Measurements from ENCODE around the gene SLC9A6. TPM values are rescaled to one million over a fixed set of nuclear protein-coding genes. Genes with fewer than 3 reads are reported as not detected.

Gene SLC9A6
- polyA plus RNA-seq, 4 donors = 7.0 to 11.0 (median 9.1) TPM

DNA sequence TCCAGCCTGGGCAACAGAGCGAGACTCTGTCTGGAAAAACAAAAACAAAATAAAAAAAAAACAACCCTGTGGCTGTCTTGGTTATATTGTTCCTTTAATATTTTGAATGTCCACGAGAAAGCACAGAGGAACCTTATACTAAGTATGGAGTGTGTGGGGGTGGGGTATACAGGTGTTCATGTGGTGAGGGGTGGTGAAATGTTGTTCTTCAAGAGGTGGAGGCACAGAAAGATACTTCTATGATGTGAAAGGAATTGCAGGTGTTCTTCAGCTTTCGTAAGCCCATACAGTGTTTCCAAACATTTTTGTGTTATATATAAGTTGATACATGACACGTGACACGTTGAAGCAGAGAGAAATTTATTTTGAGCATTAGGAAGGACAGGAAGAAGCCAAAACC lies 46.4 kb downstream of the SLC9A6 start:
- Histone ChIP-seq H3K9me3 (ENCODE audit: control insufficient read depth in 2 of 2, insufficient read depth in 1 of 2, low read depth in 1 of 2, low read length in 1 of 2) (no peaks in the 10 kb centered on the region), H3K4me1 (ENCODE audit: control insufficient read depth in 3 of 3, insufficient read depth in 2 of 3, low read depth in 1 of 3, low read length in 2 of 3) (no peaks in the 10 kb centered on the region), H3K27me3 (ENCODE audit: control insufficient read depth in 3 of 3, insufficient read depth in 3 of 3, low read length in 3 of 3) (no peaks in the 10 kb centered on the region), H3K4me3 (ENCODE audit: low read depth in 1 of 3, low read length in 3 of 3) (no peak overlapping the region), H3K36me3 (ENCODE audit: control insufficient read depth in 3 of 3, insufficient read depth in 2 of 3, low read depth in 1 of 3, low read length in 3 of 3) (peaks cover 0 to 6% (median 0%) of the 10 kb centered on the region in 3 donors), H3K27ac (ENCODE audit: low read depth in 1 of 3, low read length in 2 of 3) (peak overlapping the region in 1 of 3 donors; percentile 85)
- WGBS, 3 donors = 79 to 95% (median 82%) methylated on average over 5 of the region's 5 CpGs
- no peak for DNase-seq
- no peak for FAIRE-seq

DNA sequence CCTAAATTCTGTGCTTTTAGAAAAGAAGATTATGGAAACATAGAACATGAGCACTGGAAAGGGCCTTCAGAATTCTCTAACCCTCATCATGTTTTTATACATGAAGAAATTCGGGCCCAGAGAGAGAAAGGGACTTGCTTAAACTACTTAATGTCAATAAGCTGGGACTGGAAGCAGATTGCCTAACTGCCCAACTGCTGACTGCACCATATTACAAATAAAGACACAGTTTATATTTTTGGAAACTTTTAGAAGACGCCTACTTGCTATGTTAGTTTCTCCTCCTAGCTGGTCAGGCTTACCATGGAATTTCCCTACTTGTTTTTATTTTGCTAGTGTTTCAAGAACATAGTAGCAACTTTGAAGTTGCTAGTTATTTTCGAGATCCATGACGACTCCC lies 47.1 kb downstream of the SLC9A6 start:
- FAIRE-seq (no peak), DNase-seq (no peak)
- Histone ChIP-seq H3K27ac (ENCODE audit: low read depth in 1 of 3, low read length in 2 of 3) (peak overlapping the region in 1 of 3 donors; percentile 72), H3K9me3 (ENCODE audit: control insufficient read depth in 2 of 2, insufficient read depth in 1 of 2, low read depth in 1 of 2, low read length in 1 of 2) (no peaks in the 10 kb centered on the region), H3K4me3 (ENCODE audit: low read depth in 1 of 3, low read length in 3 of 3) (no peak overlapping the region), H3K36me3 (ENCODE audit: control insufficient read depth in 3 of 3, insufficient read depth in 2 of 3, low read depth in 1 of 3, low read length in 3 of 3) (peaks cover 0 to 6% (median 0%) of the 10 kb centered on the region in 3 donors), H3K27me3 (ENCODE audit: control insufficient read depth in 3 of 3, insufficient read depth in 3 of 3, low read length in 3 of 3) (no peaks in the 10 kb centered on the region), H3K4me1 (ENCODE audit: control insufficient read depth in 3 of 3, insufficient read depth in 2 of 3, low read depth in 1 of 3, low read length in 2 of 3) (no peaks in the 10 kb centered on the region)
- 70 to 85% (median 72%) methylated on average over 4 of the region's 4 CpGs for WGBS, 3 donors

DNA sequence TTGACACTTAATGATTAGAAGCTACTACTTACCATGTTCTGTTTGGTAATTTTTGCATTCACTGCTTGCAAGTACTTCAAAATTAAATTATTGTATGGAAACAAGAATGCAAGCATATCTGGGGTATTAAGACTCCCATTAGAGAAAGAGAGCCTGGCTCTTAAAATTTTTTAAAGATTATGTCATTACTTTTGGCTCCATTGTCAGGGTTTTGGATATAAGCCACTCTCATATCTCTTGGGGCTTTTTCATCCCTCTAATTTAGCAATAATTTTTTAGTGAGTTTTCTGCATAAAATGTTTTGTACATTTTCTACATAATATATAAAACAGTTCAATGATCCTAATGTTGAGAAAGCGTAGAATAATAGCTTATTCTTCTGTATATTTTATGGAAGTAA lies 49.4 kb downstream of the SLC9A6 start:
- H3K4me1 ChIP-seq (ENCODE audit: control insufficient read depth in 3 of 3, insufficient read depth in 2 of 3, low read depth in 1 of 3, low read length in 2 of 3) = no peaks in the 10 kb centered on the region
- H3K27me3 ChIP-seq (ENCODE audit: control insufficient read depth in 3 of 3, insufficient read depth in 3 of 3, low read length in 3 of 3) = no peaks in the 10 kb centered on the region
- no peaks in the 10 kb centered on the region for H3K9me3 ChIP-seq (ENCODE audit: control insufficient read depth in 2 of 2, insufficient read depth in 1 of 2, low read depth in 1 of 2, low read length in 1 of 2)
- WGBS, 3 donors = 60 to 100% (median 85%) methylated on average over 1 of the region's 1 CpG
- DNase-seq = no peak
- no peak overlapping the region for H3K4me3 ChIP-seq (ENCODE audit: low read depth in 1 of 3, low read length in 3 of 3)
- peaks cover 0 to 6% (median 0%) of the 10 kb centered on the region in 3 donors for H3K36me3 ChIP-seq (ENCODE audit: control insufficient read depth in 3 of 3, insufficient read depth in 2 of 3, low read depth in 1 of 3, low read length in 3 of 3)
- FAIRE-seq = no peak
- no peak overlapping the region for H3K27ac ChIP-seq (ENCODE audit: low read depth in 1 of 3, low read length in 2 of 3)

DNA sequence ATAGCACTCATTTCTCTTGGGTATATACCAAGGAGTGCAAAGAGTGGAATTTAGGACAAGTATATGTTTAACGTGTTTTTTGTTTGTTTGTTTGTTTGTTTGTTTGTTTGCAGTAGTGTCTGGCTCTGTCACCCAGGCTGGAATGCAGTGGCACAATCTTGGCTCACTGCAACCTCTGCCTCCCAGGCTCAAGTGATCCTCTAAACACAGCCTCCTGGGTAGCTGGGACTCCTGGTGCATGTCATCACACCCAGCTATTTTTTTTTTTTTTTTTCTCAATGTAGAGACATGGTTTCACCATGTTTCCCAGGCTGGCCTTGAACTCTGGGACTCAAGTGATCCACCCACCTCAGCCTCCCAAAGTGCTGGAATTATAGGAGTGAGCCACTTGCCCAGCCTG lies 50.4 kb downstream of the SLC9A6 start:
- Histone ChIP-seq H3K36me3 (ENCODE audit: control insufficient read depth in 3 of 3, insufficient read depth in 2 of 3, low read depth in 1 of 3, low read length in 3 of 3) (peaks cover 0 to 2% (median 0%) of the 10 kb centered on the region in 3 donors), H3K27me3 (ENCODE audit: control insufficient read depth in 3 of 3, insufficient read depth in 3 of 3, low read length in 3 of 3) (no peaks in the 10 kb centered on the region), H3K27ac (ENCODE audit: low read depth in 1 of 3, low read length in 2 of 3) (no peak overlapping the region), H3K9me3 (ENCODE audit: control insufficient read depth in 2 of 2, insufficient read depth in 1 of 2, low read depth in 1 of 2, low read length in 1 of 2) (no peaks in the 10 kb centered on the region), H3K4me3 (ENCODE audit: low read depth in 1 of 3, low read length in 3 of 3) (no peak overlapping the region), H3K4me1 (ENCODE audit: control insufficient read depth in 3 of 3, insufficient read depth in 2 of 3, low read depth in 1 of 3, low read length in 2 of 3) (no peaks in the 10 kb centered on the region)
- DNase-seq (no peak), FAIRE-seq (no peak)
- WGBS, 3 donors = 38 to 86% (median 68%) methylated on average over 1 of the region's 1 CpG

DNA sequence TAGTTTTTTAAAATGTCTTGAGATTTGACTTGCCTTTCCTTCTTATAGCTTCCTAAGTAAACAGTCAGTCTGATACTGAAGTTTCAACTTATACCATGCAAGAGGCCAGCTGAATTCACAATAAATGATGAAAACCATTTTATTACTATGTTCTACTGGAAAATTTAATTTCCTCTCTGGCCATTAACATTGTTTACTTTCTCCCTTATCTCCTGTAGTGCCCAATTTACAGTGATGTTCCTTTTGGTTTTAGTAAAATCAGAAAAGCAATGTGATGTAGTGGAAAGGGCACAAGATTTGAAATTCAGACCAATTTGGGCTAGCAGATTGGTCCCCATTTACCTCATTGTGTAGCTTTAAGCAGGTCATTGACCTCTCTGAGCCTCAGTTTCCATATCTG lies 54.2 kb downstream of the SLC9A6 start:
- no peaks in the 10 kb centered on the region for H3K27me3 ChIP-seq (ENCODE audit: control insufficient read depth in 3 of 3, insufficient read depth in 3 of 3, low read length in 3 of 3)
- H3K4me1 ChIP-seq (ENCODE audit: control insufficient read depth in 3 of 3, insufficient read depth in 2 of 3, low read depth in 1 of 3, low read length in 2 of 3) = no peaks in the 10 kb centered on the region
- no peak overlapping the region for H3K27ac ChIP-seq (ENCODE audit: low read depth in 1 of 3, low read length in 2 of 3)
- no peak for FAIRE-seq
- H3K4me3 ChIP-seq (ENCODE audit: low read depth in 1 of 3, low read length in 3 of 3) = no peak overlapping the region
- no peak for DNase-seq
- H3K9me3 ChIP-seq (ENCODE audit: control insufficient read depth in 2 of 2, insufficient read depth in 1 of 2, low read depth in 1 of 2, low read length in 1 of 2) = no peaks in the 10 kb centered on the region
- H3K36me3 ChIP-seq (ENCODE audit: control insufficient read depth in 3 of 3, insufficient read depth in 2 of 3, low read depth in 1 of 3, low read length in 3 of 3) = peaks cover 0 to 8% (median 2%) of the 10 kb centered on the region in 3 donors

DNA sequence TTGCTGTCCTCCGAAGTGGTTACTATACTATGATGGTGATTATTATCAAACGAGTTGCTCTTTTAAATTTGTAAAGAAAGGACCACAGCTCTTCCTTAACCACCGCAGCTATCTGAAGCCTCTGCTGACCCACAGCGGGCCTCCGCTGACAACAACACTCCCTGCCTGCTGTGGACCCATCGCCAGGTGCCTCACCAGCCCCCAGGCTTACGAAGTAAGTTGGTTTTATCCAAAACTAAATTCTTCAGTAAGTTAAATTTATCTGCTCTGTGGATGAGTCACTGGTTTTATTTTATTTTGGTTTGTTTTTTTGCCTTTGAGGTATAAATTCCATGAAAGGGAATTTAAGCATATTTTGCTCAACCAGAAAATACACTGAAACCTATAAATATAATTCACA lies 54.7 kb downstream of the SLC9A6 start:
- 82 to 91% (median 87%) methylated on average over 7 of the region's 7 CpGs for WGBS, 3 donors
- Histone ChIP-seq H3K4me1 (ENCODE audit: control insufficient read depth in 3 of 3, insufficient read depth in 2 of 3, low read depth in 1 of 3, low read length in 2 of 3) (no peaks in the 10 kb centered on the region), H3K27me3 (ENCODE audit: control insufficient read depth in 3 of 3, insufficient read depth in 3 of 3, low read length in 3 of 3) (no peaks in the 10 kb centered on the region), H3K36me3 (ENCODE audit: control insufficient read depth in 3 of 3, insufficient read depth in 2 of 3, low read depth in 1 of 3, low read length in 3 of 3) (peaks cover 0 to 8% (median 2%) of the 10 kb centered on the region in 3 donors), H3K4me3 (ENCODE audit: low read depth in 1 of 3, low read length in 3 of 3) (no peak overlapping the region), H3K9me3 (ENCODE audit: control insufficient read depth in 2 of 2, insufficient read depth in 1 of 2, low read depth in 1 of 2, low read length in 1 of 2) (no peaks in the 10 kb centered on the region), H3K27ac (ENCODE audit: low read depth in 1 of 3, low read length in 2 of 3) (no peak overlapping the region)
- no peak for DNase-seq
- no peak for FAIRE-seq

DNA sequence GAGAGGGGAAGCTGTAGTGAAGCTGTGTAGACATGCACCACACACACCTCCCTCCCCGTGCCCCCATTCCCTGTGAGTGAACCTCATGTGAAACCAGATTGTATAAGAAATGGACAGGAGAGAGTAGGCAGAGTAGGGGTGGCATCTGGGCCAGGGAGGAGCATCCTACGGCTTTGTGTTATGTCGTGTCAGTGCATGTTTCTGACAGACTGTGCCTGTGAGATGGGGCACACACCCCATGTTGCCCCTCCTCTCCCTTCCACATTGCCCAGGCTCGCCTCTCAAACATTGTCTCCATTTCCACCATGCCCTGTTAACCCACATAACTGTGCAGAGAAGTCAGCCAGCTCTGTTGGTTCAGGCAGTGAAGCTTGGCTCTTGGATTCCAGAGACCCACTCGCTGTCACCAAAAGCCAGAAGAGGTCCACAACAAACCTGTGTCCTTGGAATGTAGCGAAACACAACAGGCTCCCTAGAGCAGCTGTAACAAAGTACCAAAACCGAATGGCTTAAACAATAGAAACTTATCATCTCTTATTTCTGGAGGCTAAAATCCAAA lies 56.1 kb downstream of the SLC9A6 start:
- WGBS, 3 donors = 72 to 96% (median 88%) methylated on average over 6 to 7 of the region's 7 CpGs
- no peaks in the 10 kb centered on the region for H3K4me1 ChIP-seq (ENCODE audit: control insufficient read depth in 3 of 3, insufficient read depth in 2 of 3, low read depth in 1 of 3, low read length in 2 of 3)
- H3K36me3 ChIP-seq (ENCODE audit: control insufficient read depth in 3 of 3, insufficient read depth in 2 of 3, low read depth in 1 of 3, low read length in 3 of 3) = peaks cover 0 to 8% (median 2%) of the 10 kb centered on the region in 3 donors
- DNase-seq (no peak), FAIRE-seq (no peak)
- no peak overlapping the region for H3K27ac ChIP-seq (ENCODE audit: low read depth in 1 of 3, low read length in 2 of 3)
- H3K4me3 ChIP-seq (ENCODE audit: low read depth in 1 of 3, low read length in 3 of 3) = no peak overlapping the region
- no peaks in the 10 kb centered on the region for H3K27me3 ChIP-seq (ENCODE audit: control insufficient read depth in 3 of 3, insufficient read depth in 3 of 3, low read length in 3 of 3)
- H3K9me3 ChIP-seq (ENCODE audit: control insufficient read depth in 2 of 2, insufficient read depth in 1 of 2, low read depth in 1 of 2, low read length in 1 of 2) = no peaks in the 10 kb centered on the region

DNA sequence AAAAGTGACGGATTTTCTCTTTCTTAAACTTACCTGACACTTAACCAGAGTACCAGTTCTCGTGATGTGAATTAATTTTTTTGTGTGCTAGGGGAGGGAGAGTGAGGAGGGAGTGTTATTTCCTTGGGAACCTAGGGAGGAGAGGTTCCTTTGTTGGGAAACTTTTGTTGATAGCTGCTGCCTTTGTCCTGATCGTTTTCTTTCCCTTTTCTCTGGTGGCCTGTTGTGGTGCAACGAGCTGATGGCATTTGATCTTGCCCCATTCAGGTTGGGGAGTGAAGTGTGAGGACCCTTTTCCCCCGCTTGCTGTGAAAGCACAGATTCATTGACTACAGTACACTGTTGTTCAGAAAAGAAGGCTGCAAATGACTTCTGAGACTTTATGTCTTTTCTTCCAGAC lies 59.8 kb downstream of the SLC9A6 start:
- 67 to 90% (median 80%) methylated on average over 5 of the region's 5 CpGs for WGBS, 3 donors
- no peak for DNase-seq
- Histone ChIP-seq H3K4me1 (ENCODE audit: control insufficient read depth in 3 of 3, insufficient read depth in 2 of 3, low read depth in 1 of 3, low read length in 2 of 3) (no peaks in the 10 kb centered on the region), H3K9me3 (ENCODE audit: control insufficient read depth in 2 of 2, insufficient read depth in 1 of 2, low read depth in 1 of 2, low read length in 1 of 2) (no peaks in the 10 kb centered on the region), H3K27ac (ENCODE audit: low read depth in 1 of 3, low read length in 2 of 3) (no peak overlapping the region), H3K4me3 (ENCODE audit: low read depth in 1 of 3, low read length in 3 of 3) (no peak overlapping the region), H3K27me3 (ENCODE audit: control insufficient read depth in 3 of 3, insufficient read depth in 3 of 3, low read length in 3 of 3) (no peaks in the 10 kb centered on the region), H3K36me3 (ENCODE audit: control insufficient read depth in 3 of 3, insufficient read depth in 2 of 3, low read depth in 1 of 3, low read length in 3 of 3) (peaks cover 0 to 8% (median 2%) of the 10 kb centered on the region in 3 donors)
- FAIRE-seq = no peak

All from small intestine (tissue), 7 donors.